Body of pancreas (tissue), 4 donors: ENCODE data around the gene ZBED6.

Experiments used
- POLR2A ChIP-seq, 3 donors: fragments of 450-650 bp; IDR thresholded peaks; one replicate each; pipeline ENCODE4 v1.6.1; 2016; ENCODE audit warnings: antibody characterized with exemption in 3 of 3, mild to moderate bottlenecking in 2 of 3
- TF ChIP-seq, protein P1 (sequence below), 7 experiments: fragments of 450-650 bp in 4 of 7; fragments of 200-600 bp in 3 of 7; sonication (generic) in 3 of 7; IDR thresholded peaks; one replicate each; pipeline ENCODE4 v1.5.1; 2016 to 2019; ENCODE audit warnings: antibody characterized with exemption in 7 of 7

DNA sequence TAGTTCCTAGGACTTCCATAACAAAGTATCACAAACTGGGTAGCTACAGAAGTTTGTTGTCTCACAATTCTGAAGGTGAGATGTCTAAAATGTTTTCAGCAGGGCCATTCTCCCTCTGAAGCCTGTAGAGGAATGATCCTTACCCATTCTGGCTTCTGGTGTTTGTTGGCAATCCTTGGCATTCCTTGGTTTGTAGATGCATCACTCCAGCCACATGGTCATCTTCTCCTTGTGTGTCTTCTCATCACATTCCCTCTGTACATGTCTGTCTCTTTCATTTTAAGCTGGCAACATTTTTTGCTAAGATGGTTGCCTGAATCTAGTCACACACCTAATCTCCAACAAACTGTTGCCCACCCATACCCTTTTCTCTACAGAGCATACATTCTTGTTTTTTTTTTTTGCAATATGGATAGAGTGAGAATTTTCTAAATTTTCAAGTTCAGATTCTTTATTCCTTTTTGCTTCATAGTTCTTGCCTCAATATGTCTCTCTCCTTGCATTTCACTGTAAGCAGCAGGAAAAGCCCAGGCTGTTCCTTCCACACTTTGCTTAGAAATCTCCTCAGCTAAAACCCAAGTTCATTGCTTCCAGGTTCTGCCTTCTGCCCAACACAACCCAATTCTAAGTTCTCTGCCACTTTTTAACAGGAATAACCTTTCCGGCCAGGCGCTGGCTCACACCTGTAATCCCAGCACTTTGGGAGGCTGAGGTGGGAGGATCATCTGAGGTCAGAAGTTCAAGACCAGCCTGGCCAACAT is 18.3 kb downstream of the ZBED6 start:
- TF ChIP-seq, protein P1, sequence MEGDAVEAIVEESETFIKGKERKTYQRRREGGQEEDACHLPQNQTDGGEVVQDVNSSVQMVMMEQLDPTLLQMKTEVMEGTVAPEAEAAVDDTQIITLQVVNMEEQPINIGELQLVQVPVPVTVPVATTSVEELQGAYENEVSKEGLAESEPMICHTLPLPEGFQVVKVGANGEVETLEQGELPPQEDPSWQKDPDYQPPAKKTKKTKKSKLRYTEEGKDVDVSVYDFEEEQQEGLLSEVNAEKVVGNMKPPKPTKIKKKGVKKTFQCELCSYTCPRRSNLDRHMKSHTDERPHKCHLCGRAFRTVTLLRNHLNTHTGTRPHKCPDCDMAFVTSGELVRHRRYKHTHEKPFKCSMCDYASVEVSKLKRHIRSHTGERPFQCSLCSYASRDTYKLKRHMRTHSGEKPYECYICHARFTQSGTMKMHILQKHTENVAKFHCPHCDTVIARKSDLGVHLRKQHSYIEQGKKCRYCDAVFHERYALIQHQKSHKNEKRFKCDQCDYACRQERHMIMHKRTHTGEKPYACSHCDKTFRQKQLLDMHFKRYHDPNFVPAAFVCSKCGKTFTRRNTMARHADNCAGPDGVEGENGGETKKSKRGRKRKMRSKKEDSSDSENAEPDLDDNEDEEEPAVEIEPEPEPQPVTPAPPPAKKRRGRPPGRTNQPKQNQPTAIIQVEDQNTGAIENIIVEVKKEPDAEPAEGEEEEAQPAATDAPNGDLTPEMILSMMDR (IDR thresholded peaks at IDR 0.05) = no peak
- no peak for TF ChIP-seq POLR2A (IDR thresholded peaks at IDR 0.05)
